IMR-90 (cell line): ENCODE results near the gene PSMC5. TPM values are rescaled to one million over a fixed set of nuclear protein-coding genes. Genes with fewer than 3 reads are reported as not detected.

Experiments used
- ATAC-seq: fragments of 200-7000 bp; cut with Tn5 transposase; 2 replicates; pipeline ENCODE4 v1.9.1; 2020; ENCODE audit warnings: low read depth, mild to moderate bottlenecking, moderate library complexity
- BruUV-seq: library from RNA; stranded (reverse); fragments of 400-500 nt; replicated peaks from 2 replicates; lab custom pipeline; 2021; lab: Mats Ljungman, UMichigan
- CTCF ChIA-PET: fragments of 300-600 bp; formaldehyde crosslinking; extraction: SDS; loops from one replicate; lab custom pipeline; 2021; ENCODE audit warnings: antibody characterized with exemption; lab: Yijun Ruan, JAX
- POLR2A ChIA-PET: fragments of 300-600 bp; sonication (Branson Sonifier 250); formaldehyde crosslinking; loops from one replicate; lab custom pipeline; 2022; ENCODE audit warnings: antibody characterized with exemption; ENCODE audit not compliant: unreplicated experiment; lab: Charles Lee
- DNase-seq: peaks from one replicate; pipeline ENCODE4 v3.0.0; 2013
- H2AFZ ChIP-seq: replicated peaks from 2 replicates; pipeline ENCODE3; 2013; ENCODE audit warnings: low read length, mild to moderate bottlenecking; ENCODE audit not compliant: poor library complexity
- H2AK5ac ChIP-seq: 2 replicates; pipeline ENCODE4 v1.6.1; 2013; ENCODE audit warnings: low read depth, low read length, inconsistent platforms
- H2AK9ac ChIP-seq: replicated peaks from 2 replicates; pipeline ENCODE3; 2013; ENCODE audit warnings: mild to moderate bottlenecking, low read depth, low read length, moderate library complexity; ENCODE audit not compliant: poor library complexity
- H2BK120ac ChIP-seq: 2 replicates; pipeline ENCODE4 v1.6.1; 2013; ENCODE audit warnings: low read depth, low read length, inconsistent platforms
- H2BK15ac ChIP-seq: 3 replicates; pipeline ENCODE4 v1.6.1; 2013; ENCODE audit warnings: low read depth, low read length, inconsistent platforms
- H2BK20ac ChIP-seq: 2 replicates; pipeline ENCODE4 v1.6.1; 2013; ENCODE audit warnings: low read depth, mild to moderate bottlenecking, inconsistent platforms, low read length, moderate library complexity
- H2BK5ac ChIP-seq: 2 replicates; pipeline ENCODE4 v1.6.1; 2013; ENCODE audit warnings: mild to moderate bottlenecking, low read depth, low read length, inconsistent platforms; ENCODE audit not compliant: poor library complexity, severe bottlenecking
- H3K14ac ChIP-seq: replicated peaks from 2 replicates; pipeline ENCODE4 v1.6.1; 2013; ENCODE audit warnings: low read depth, low read length, inconsistent platforms
- H3K18ac ChIP-seq: 2 replicates; pipeline ENCODE4 v1.6.1; 2013; ENCODE audit warnings: low read depth, low read length, control low read depth
- H3K23ac ChIP-seq: 2 replicates; pipeline ENCODE4 v1.6.1; 2013; ENCODE audit warnings: low read depth, low read length, inconsistent platforms
- H3K27ac ChIP-seq: 2 replicates; pipeline ENCODE4 v1.5.1; 2013; ENCODE audit warnings: mild to moderate bottlenecking, control low read depth, low read length; ENCODE audit not compliant: insufficient read depth
- H3K27me3 ChIP-seq: 2 replicates; pipeline ENCODE4 v1.6.1; 2013; ENCODE audit warnings: low read length; ENCODE audit not compliant: control insufficient read depth, insufficient read depth
- H3K36me3 ChIP-seq: 2 replicates; pipeline ENCODE4 v1.6.1; 2013; ENCODE audit warnings: low read length, mixed read lengths; ENCODE audit not compliant: control insufficient read depth, insufficient read depth
- H3K4ac ChIP-seq: 2 replicates; pipeline ENCODE4 v1.6.1; 2013; ENCODE audit warnings: low read depth, low read length, inconsistent platforms
- H3K4me1 ChIP-seq: 2 replicates; pipeline ENCODE4 v1.6.1; 2013; ENCODE audit warnings: low read length, mixed read lengths; ENCODE audit not compliant: control insufficient read depth, insufficient read depth
- H3K4me2 ChIP-seq: 2 replicates; pipeline ENCODE4 v1.6.1; 2013; ENCODE audit warnings: low read depth, mild to moderate bottlenecking, control low read depth, low read length, moderate library complexity
- H3K4me3 ChIP-seq: 2 replicates; pipeline ENCODE4 v1.5.1; 2013; ENCODE audit warnings: low read depth, mild to moderate bottlenecking, control low read depth, low read length, moderate library complexity; ENCODE audit not compliant: insufficient read depth
- H3K56ac ChIP-seq: 2 replicates; pipeline ENCODE4 v1.6.1; 2013; ENCODE audit warnings: low read length, inconsistent platforms; ENCODE audit not compliant: insufficient read depth; ENCODE audit errors: extremely low read depth
- H3K79me1 ChIP-seq, 2 experiments: 2 replicates each; pipeline ENCODE4 v1.6.1; 2013; ENCODE audit warnings: low read length in 2 of 2, inconsistent platforms in 1 of 2, low read depth in 1 of 2
- H3K9ac ChIP-seq: 2 replicates; pipeline ENCODE4 v1.6.1; 2013; ENCODE audit warnings: low read depth, low read length, control low read depth
- H3K9me1 ChIP-seq: 2 replicates; pipeline ENCODE4 v1.6.1; 2013; ENCODE audit warnings: low read length, inconsistent platforms; ENCODE audit not compliant: insufficient read depth
- H3K9me3 ChIP-seq: 2 replicates; pipeline ENCODE4 v1.6.1; 2013; ENCODE audit warnings: low read length; ENCODE audit not compliant: control insufficient read depth, insufficient read depth
- H4K20me1 ChIP-seq: 2 replicates; pipeline ENCODE4 v1.6.1; 2013; ENCODE audit warnings: low read length, inconsistent platforms; ENCODE audit not compliant: insufficient read depth
- H4K5ac ChIP-seq: 2 replicates; pipeline ENCODE4 v1.6.1; 2013; ENCODE audit warnings: mild to moderate bottlenecking, low read depth, low read length, control low read depth
- H4K8ac ChIP-seq, 2 experiments: 2 replicates each; pipeline ENCODE4 v1.6.1; 2013; ENCODE audit warnings: low read depth in 2 of 2, low read length in 2 of 2, control low read depth in 1 of 2, inconsistent platforms in 1 of 2
- H4K91ac ChIP-seq: 2 replicates; pipeline ENCODE4 v1.6.1; 2013; ENCODE audit warnings: low read depth, low read length, inconsistent platforms; ENCODE audit not compliant: insufficient read depth
- CEBPB ChIP-seq: IDR thresholded peaks from 2 replicates; pipeline ENCODE4 v1.6.1; 2012; ENCODE audit warnings: low read depth, low read length, improper control_type of control experiment
- RFX5 ChIP-seq: IDR thresholded peaks from 2 replicates; pipeline ENCODE4 v1.8.0; 2012; ENCODE audit warnings: low read depth, mild to moderate bottlenecking, low read length, moderate library complexity
- WGBS, 2 experiments: methylation state at CpG; one replicate each; pipeline versions ENCODE4 v1.1.5 to v1.1.7; 2013; ENCODE audit warnings: missing lambda C conversion rate in 2 of 2; ENCODE audit not compliant: insufficient read length in 1 of 2; ENCODE audit errors: extremely low coverage in 2 of 2; 5-methylcytosine and 5-hydroxymethylcytosine counted together
- dilution Hi-C: fragments of 300-500 bp; cut with HindIII; formaldehyde crosslinking; loops from one replicate; pipeline ENCODE4 v1.14.3; 2018; ENCODE audit warnings: low sequenced_read_pairs; ENCODE audit not compliant: unreplicated experiment
- in situ Hi-C: fragments of 300-500 bp; cut with MboI; formaldehyde crosslinking; loops from 3 replicates; pipeline ENCODE4 v1.14.3; 2019; ENCODE audit warnings: low sequenced_read_pairs, inconsistent platforms, mixed read lengths
- intact Hi-C: fragments of 100-400 bp; cut with micrococcal nuclease; formaldehyde crosslinking; loops from 2 replicates; pipeline ENCODE4 v1.10.0; 2022
- polyA plus RNA-seq, 3 experiments: library from polyadenylated mRNA; depleted of rRNA; stranded (reverse); fragments of >200 nt; gene quantifications; 2 replicates each; pipeline ENCODE4 v1.2.3, GENCODE V29; 2012; ENCODE audit warnings: low replicate concordance in 1 of 3
- total RNA-seq: library from RNA; depleted of rRNA; stranded (reverse); fragments of >200 nt; gene quantifications from 2 replicates; pipeline ENCODE4 v1.2.3, GENCODE V29; 2012

Gene PSMC5
- total and polyA plus RNA-seq, 2 of the 4 experiments (the other 2 are of a cell fraction) = 105 to 165 TPM

GRCh38 chr17:63828936-63829335 lies 1.7 kb downstream of the PSMC5 start:
- no peak overlapping the region for H3K9ac ChIP-seq
- H2BK5ac ChIP-seq = no peak overlapping the region
- TF ChIP-seq CEBPB (no peak), RFX5 (no peak)
- H3K18ac ChIP-seq = no peak overlapping the region
- H3K9me1 ChIP-seq = peaks cover 13% of the 10 kb centered on the region
- dilution Hi-C loops = no loop called here
- H3K36me3 ChIP-seq = peaks cover 66% of the 10 kb centered on the region
- no peak overlapping the region for H2AFZ ChIP-seq
- no peak overlapping the region for H2AK9ac ChIP-seq
- ATAC-seq (no peak), DNase-seq (no peak)
- H3K14ac ChIP-seq = no peak overlapping the region
- WGBS, 2 experiments = 100% methylated on average over 2 of the region's 3 CpGs; no CpG with 5 or more reads in 1 of the 2 experiments
- H2AK5ac ChIP-seq = no peak overlapping the region
- no peak overlapping the region for H2BK120ac ChIP-seq
- no peak overlapping the region for H4K91ac ChIP-seq
- no peak overlapping the region for H3K4ac ChIP-seq
- H3K4me2 ChIP-seq = no peak overlapping the region
- BruUV-seq = no TSS peak
- H3K56ac ChIP-seq = no peak overlapping the region
- H3K27me3 ChIP-seq = no peaks in the 10 kb centered on the region
- H4K5ac ChIP-seq = no peak overlapping the region
- no peak overlapping the region for H2BK15ac ChIP-seq
- H3K4me1 ChIP-seq = peaks cover 1% of the 10 kb centered on the region; the same call in 1 of the 2 replicates
- no peak overlapping the region for H3K27ac ChIP-seq
- H3K9me3 ChIP-seq = no peaks in the 10 kb centered on the region
- peaks cover 43% of the 10 kb centered on the region for H4K20me1 ChIP-seq
- H3K4me3 ChIP-seq = no peak overlapping the region
- ChIA-PET POLR2A (interaction anchor here (0.6 kb wide), 1 partner anchor 8 kb away, joined by 3 read pairs; no protein-coding TSS in a partner anchor), CTCF (interaction anchor here (0.6 kb wide), 1 partner anchor 403 kb away, joined by 3 read pairs; no protein-coding TSS in a partner anchor)
- in situ Hi-C loops = no loop called here
- peaks cover 41 to 76% of the 10 kb centered on the region in 2 experiments for H3K79me1 ChIP-seq
- intact Hi-C loops = no loop called here
- H2BK20ac ChIP-seq = no peak overlapping the region
- no peak overlapping the region for H4K8ac ChIP-seq
- peak overlapping the region; percentile 93; the same call in 1 of the 2 replicates for H3K23ac ChIP-seq
